ENCODE data around the gene TEAD2. TPM values are rescaled to one million over a fixed set of nuclear protein-coding genes. Genes with fewer than 3 reads are reported as not detected.

Gene TEAD2
- total and polyA plus RNA-seq, 4 donors: 21.9 to 40.0 (median 31.5) TPM

DNA sequence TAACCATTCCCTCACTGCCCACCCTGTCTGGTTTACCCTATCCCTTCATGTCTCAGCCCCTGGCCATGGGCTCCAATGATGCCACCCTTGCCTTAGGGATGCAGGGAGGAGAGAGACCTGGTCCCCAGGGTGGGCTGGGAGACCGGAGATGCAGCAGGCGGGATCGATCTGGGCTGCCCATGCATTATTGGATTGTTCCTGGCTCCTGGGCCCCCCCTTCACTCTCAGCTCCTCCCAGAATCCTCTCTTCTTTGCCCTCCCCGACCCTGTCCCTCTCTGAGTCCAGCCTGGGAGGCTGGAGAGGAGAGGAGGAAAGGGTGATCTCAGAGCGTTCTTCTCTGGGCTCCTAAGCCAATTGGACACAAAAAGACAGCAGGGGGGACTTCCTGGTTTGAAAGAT is 31.7 kb upstream of the TEAD2 start:
- H3K9me3 ChIP-seq (ENCODE audit: control insufficient read depth in 4 of 4, insufficient read depth in 3 of 4, low read length in 3 of 4): peaks cover 0 to 2% (median 0%) of the 10 kb centered on the region in 4 donors
- DNase-seq (no peak), ATAC-seq (ENCODE audit: insufficient read depth, low FRiP score) (no peak)
- H3K4me1 ChIP-seq (ENCODE audit: control insufficient read depth in 5 of 5, insufficient read depth in 5 of 5, low read length in 5 of 5): no peaks in the 10 kb centered on the region
- H3K4me3 ChIP-seq: no peak overlapping the region
- H3K27ac ChIP-seq (ENCODE audit: low read depth in 1 of 2, low read length in 1 of 2): no peak overlapping the region
- no peak for TF ChIP-seq CTCF (IDR thresholded peaks at IDR 0.05; ENCODE audit: control extremely low read depth, extremely low read depth)
- H3K36me3 ChIP-seq (ENCODE audit: control insufficient read depth in 4 of 4, insufficient read depth in 4 of 4, low read length in 4 of 4): no peaks in the 10 kb centered on the region
- H3K27me3 ChIP-seq (ENCODE audit: control insufficient read depth in 3 of 3, insufficient read depth in 3 of 3, low read length in 2 of 3): peaks cover 0 to 11% (median 5%) of the 10 kb centered on the region in 3 donors
- 63 to 66% methylated on average over 5 of the region's 5 CpGs for WGBS, 2 donors
- H3K9ac ChIP-seq (ENCODE audit: insufficient read depth in 1 of 2, low read length in 2 of 2): no peak overlapping the region

DNA sequence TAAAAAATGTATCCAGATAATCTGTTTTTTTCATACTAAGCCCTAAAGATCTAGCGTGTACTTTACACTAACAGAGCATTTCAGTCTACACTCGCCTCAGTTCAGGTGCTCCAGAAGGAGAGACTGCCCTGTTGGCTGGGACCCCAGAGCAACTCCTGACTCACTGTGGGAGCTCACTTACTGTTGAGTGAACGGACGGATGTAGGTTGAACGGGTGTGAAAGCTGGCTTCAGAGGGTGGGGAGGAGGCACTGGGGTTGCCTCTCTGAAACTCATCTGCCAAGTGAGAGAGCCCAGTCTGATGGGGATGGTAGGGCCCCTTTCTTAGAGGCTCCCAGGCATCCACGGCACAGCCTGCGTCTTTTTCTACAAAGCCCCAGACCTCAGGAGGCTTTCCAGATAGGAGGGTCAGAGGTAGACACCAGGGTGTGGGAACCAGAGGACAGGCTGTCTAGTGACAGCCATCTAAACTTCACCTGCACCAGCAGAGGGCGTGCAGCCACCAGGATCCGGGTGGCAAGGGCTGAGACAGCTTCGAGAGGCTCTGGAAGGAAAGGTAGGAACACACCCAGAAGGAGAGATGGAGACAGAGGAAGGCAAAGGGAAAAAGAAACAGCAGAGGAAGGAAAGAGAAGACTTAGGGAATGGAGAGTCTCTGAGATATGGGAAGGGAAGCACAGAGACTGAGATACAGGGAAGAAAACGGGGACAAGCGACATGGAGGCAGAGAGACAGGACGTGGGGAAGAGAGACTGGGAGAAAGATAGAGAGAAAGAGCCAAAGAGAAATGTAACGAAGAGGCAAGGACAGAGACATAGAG is 29.6 kb upstream of the TEAD2 start:
- no peaks in the 10 kb centered on the region for H3K4me1 ChIP-seq (ENCODE audit: control insufficient read depth in 5 of 5, insufficient read depth in 5 of 5, low read length in 5 of 5)
- H3K27ac ChIP-seq (ENCODE audit: low read depth in 1 of 2, low read length in 1 of 2): no peak overlapping the region
- peak; percentile 90 for TF ChIP-seq CTCF (IDR thresholded peaks at IDR 0.05; ENCODE audit: control extremely low read depth, extremely low read depth)
- DNase-seq: peak; percentile 74 to 79 (median 77)
- H3K9ac ChIP-seq (ENCODE audit: insufficient read depth in 1 of 2, low read length in 2 of 2): no peak overlapping the region
- no peaks in the 10 kb centered on the region for H3K36me3 ChIP-seq (ENCODE audit: control insufficient read depth in 4 of 4, insufficient read depth in 4 of 4, low read length in 4 of 4)
- peaks cover 0 to 2% (median 0%) of the 10 kb centered on the region in 4 donors for H3K9me3 ChIP-seq (ENCODE audit: control insufficient read depth in 4 of 4, insufficient read depth in 3 of 4, low read length in 3 of 4)
- 26 to 29% methylated on average over 14 of the region's 14 CpGs for WGBS, 2 donors
- H3K4me3 ChIP-seq: no peak overlapping the region
- H3K27me3 ChIP-seq (ENCODE audit: control insufficient read depth in 3 of 3, insufficient read depth in 3 of 3, low read length in 2 of 3): peaks cover 0 to 11% (median 5%) of the 10 kb centered on the region in 3 donors
- ATAC-seq (ENCODE audit: insufficient read depth, low FRiP score): peak; percentile 55

DNA sequence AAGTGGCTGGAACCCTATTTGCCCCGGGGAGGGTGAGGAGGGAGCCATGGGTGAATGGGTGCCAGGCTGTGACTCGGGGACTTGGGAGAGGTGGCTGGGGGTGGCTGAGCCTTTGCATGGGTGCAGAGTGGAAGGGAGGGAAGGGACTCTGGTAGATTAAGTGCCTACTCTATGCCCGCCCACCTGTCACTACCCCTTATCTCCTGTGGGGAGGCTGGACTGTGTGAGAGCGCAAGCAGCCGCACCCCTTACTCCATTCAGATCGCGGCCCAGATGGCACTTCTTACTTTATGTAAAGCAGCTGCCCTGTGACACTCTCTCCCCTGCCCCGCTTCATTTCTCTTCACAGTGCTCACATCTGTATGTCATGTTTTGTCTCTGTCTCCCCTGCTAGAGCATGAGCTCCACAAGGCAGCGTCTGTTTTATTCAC is 28.7 kb upstream of the TEAD2 start:
- no peak overlapping the region for H3K27ac ChIP-seq (ENCODE audit: low read depth in 1 of 2, low read length in 1 of 2)
- TF ChIP-seq CTCF (IDR thresholded peaks at IDR 0.05; ENCODE audit: control extremely low read depth, extremely low read depth): no peak
- ATAC-seq (ENCODE audit: insufficient read depth, low FRiP score) (no peak), DNase-seq (no peak)
- WGBS, 2 donors: 58 to 69% methylated on average over 9 of the region's 9 CpGs
- peaks cover 0 to 11% (median 5%) of the 10 kb centered on the region in 3 donors for H3K27me3 ChIP-seq (ENCODE audit: control insufficient read depth in 3 of 3, insufficient read depth in 3 of 3, low read length in 2 of 3)
- no peak overlapping the region for H3K9ac ChIP-seq (ENCODE audit: insufficient read depth in 1 of 2, low read length in 2 of 2)
- H3K4me3 ChIP-seq: no peak overlapping the region
- peaks cover 0 to 2% (median 0%) of the 10 kb centered on the region in 4 donors for H3K9me3 ChIP-seq (ENCODE audit: control insufficient read depth in 4 of 4, insufficient read depth in 3 of 4, low read length in 3 of 4)
- no peaks in the 10 kb centered on the region for H3K36me3 ChIP-seq (ENCODE audit: control insufficient read depth in 4 of 4, insufficient read depth in 4 of 4, low read length in 4 of 4)
- H3K4me1 ChIP-seq (ENCODE audit: control insufficient read depth in 5 of 5, insufficient read depth in 5 of 5, low read length in 5 of 5): no peaks in the 10 kb centered on the region
